IPS DF 4.7 (cell line): Measurements from ENCODE around the gene DDX41.
"Not testable (repeated sequence)": the region's sequence is repeated elsewhere in the genome, so short reads cannot be mapped to it uniquely, and the experiment has no call there.

Source experiments
- DNase-seq: peaks from one replicate; pipeline ENCODE4 v3.0.0-alpha.2; 2013; ENCODE audit warnings: low spot score; ENCODE audit errors: extremely low read depth

The DDX41 gene

DNA sequence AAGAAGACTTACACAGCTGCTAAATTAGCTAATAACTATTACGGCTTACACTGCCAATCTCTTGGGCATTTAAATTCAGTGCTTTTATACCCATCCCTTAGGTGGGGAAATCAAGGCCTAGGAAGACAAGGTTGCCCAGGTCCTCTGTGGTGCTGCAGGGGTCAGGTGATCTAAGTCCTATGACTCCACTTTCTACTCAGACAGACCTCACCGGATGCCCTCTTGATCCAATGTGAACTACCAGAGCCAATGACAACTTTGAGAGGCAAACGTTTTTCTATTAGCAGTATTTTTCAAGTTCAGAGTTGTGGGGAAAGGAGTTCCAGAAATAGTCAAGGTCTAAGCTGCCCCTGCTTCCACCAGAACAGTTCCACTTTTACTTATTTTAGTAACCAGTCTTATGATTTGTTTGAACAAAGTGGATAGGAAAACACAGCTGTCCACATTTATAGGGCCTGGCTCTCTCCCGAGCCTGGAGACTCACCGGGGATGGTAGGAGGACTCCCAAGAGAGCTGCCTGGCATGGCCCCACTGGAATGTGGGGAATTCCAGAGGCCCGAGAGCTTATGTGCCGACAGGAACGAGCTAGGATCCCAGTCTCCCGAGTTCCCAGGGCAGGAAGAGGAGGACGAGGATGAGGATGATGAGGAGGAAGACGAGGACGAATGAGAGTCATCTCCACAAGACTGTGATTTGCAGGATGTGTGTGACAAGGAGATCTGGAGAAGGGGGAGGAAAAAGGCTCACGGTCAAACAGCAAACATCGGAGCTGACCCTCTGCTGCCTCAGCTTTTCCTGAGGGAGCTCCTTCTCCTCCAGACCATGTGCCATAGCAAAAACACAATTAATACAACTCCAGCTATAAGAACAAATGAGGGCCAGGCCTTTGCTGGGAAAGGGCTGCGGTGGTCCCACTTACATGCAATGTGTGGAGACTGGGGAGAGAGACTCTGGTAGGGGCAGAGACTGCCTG is 20.9 kb upstream of the DDX41 start:
- DNase-seq, result no peak

DNA sequence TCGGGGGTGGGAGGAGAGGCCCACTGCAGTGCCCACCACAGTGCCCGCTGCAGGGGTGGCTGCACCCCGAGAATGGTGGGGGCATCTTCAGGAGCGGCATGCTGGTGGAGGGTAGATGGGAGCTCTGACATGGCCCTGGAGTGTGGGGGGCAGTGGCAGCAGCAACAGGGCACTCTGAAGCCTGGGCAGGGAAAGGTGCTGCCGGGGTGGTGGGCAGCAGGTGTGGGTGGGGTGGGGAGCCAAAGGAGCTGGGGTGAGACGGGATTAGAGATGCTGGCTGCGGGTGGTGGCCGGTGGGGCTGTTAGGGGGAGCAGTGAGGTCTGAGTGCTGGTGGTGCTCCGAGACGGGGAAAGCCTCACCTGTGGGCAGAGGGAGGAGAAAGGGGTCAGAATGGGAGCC is 19.6 kb upstream of the DDX41 start:
- no peak for DNase-seq

- no peak for DNase-seq
Measured at GRCh38 chr5:177535125-177535524, 18.4 kb upstream of the DDX41 start.

DNA sequence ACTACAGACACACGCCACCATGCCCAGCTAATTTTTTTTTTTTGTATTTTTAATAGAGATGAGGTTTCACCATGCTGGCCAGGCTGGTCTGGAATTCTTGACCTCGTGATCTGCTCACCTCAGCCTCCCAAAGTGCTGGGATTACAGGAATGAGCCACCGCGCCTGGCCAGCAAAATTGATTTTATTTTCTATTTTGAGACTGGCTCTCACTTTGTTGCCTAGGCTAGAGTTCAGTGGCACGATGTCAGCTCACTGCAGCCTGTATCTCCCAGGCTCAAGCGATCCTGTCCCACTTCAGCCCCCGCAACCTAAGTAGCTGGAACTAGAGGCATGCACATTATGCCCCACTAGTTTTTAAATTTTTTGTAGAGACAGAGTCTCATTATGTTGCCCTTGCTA is 17.7 kb upstream of the DDX41 start:
- not testable (repeated sequence) for DNase-seq

GRCh38 chr5:177531209-177531940 is 14.6 kb upstream of the DDX41 start:
- no peak for DNase-seq

DNA sequence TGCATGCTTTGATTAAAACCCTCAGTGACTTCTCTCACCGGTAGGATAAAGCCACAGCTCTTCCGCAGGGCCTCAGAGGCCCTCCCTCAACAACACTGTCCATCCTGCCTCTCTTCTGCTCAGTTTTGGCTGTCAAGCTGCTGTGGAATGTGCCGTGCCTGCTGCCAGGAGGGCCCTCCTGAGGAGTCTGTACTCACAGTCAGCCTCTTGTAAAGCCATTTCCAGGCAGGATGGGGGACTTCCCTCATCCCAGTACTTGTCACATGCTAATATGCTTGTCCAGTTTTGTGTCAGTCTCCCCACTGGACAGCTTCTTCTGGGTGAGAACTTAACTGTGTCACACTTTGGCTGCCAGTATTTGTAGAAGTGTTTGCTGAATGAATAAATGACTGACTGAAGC is 13.9 kb upstream of the DDX41 start:
- DNase-seq, result no peak

GRCh38 chr5:177529247-177530203 is 12.8 kb upstream of the DDX41 start:
- no peak for DNase-seq

GRCh38 chr5:177528631-177529030 is 11.9 kb upstream of the DDX41 start:
- DNase-seq, result no peak

DNA sequence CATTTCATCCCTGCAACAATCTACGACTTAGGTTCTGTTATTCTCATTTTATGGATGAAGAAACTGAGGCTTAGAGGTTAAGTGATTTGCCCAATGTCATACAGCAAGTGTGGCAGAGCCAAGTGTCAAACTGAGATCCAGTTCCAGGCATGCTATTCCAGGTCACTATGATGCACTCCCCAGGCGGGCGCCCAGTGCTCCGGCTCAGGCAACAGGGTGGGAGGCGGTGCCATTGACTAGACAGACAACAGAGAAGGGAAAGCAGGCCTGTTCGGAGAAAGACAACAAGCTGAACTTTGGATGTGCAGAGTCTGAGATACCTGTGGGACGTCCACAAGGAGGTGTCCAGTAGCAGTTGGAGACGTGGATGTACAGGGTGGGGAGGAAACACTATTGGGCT is 10.8 kb upstream of the DDX41 start:
- DNase-seq, result no peak

GRCh38 chr5:177526791-177527190 is 10.0 kb upstream of the DDX41 start:
- no peak for DNase-seq

DNA sequence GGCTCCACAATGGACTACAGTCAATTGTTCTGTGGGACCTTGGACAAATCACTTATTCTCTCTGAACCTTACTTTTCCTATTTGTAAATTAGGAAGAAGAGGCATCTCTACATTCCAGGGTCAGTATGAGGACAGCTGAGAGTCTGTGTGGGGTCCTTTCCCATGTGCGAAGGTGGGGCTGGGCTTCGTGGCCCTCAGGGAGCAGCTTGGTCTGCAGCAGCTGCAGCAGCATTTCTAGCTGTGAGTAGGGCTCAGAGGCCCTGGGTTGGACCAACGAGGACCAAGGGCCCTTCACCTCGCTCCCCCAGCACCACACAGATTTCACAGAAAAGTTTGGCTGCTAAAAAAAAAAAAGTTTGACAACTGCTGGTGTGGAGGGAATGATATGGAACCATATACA is 9.4 kb upstream of the DDX41 start:
- DNase-seq, result no peak

- no peak for DNase-seq
Measured at GRCh38 chr5:177524941-177525655, 8.3 kb upstream of the DDX41 start.

GRCh38 chr5:177524539-177524900 is 7.8 kb upstream of the DDX41 start:
- no peak for DNase-seq

DNA sequence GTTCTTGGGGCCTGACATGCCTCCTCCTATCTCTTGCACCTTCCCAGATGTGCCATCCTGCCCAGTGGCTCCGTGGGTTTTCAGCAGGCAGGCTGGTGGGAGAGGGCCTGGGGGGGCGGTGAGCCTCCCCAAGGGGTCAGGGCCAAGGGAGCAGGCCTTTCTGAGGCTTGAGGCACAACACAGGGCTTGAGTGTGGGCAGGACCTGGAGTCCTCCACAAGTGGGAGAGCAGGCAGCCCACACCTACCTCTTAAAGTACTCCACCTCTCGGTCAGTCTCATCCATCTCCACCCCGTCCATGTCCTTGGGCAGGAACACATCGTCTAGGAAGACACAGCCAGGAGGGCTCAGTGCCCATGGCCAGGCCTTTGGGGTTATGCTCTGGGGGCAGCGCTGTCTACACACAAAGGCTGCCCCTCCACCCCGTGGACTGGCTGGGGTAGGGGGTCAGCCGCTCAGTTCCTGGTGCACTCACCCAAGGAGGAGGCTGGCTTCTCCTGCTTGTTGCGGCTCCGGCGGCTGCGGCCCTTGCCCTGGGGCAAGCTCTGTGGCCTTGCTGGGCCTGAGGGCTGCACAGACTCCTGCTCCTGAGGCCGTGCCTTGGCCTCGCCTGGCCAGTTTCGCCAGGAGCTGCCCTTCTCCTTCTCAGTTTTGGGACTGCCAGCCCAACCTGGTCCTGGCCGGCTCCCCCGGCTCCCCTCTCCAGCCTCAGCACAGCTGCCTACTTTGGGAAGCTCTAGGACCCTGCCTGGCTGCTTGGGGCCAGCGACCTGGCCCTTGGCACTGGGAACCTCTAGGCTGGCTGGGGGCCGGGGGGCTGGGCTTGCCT is 7.2 kb upstream of the DDX41 start:
- no peak for DNase-seq

- no peak for DNase-seq
Measured at GRCh38 chr5:177520916-177521513, 4.3 kb upstream of the DDX41 start.

- no peak for DNase-seq
Measured at GRCh38 chr5:177520271-177520670, 3.5 kb upstream of the DDX41 start.

GRCh38 chr5:177519463-177520235 is 2.9 kb upstream of the DDX41 start:
- no peak for DNase-seq

- no peak for DNase-seq
Measured at GRCh38 chr5:177515580-177515979, 1.2 kb downstream of the DDX41 start.

DNA sequence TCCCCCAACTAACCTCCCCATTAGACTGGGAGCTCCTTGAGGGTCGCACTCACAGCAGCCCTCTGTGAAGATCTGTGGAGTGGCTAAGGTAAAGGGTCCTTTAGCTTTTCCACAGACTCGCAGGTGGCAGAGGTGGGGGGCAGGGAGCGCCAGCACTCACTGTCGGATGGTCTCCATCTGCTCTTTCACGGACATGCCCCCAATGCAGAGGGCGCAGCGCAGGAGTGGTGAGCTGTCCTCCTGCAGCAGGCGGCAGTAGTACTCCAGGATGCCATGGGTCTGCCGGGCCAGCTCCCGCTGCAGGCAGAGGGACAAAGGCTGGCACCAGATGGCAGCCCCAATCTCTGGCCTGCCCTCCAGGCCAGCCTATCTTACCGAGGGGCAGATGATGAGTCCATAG is 2.2 kb downstream of the DDX41 start:
- no peak for DNase-seq
